Panc1 (cell line): ENCODE measurements around the gene DZIP1.

Experiments
- POLR2AphosphoS5 ChIP-seq: IDR thresholded peaks from 2 replicates; pipeline ENCODE4 v1.6.1; 2012; ENCODE audit warnings: mild to moderate bottlenecking, low read depth, low read length, moderate library complexity
- REST ChIP-seq, 2 experiments: IDR thresholded peaks; 2 replicates each; pipeline ENCODE4 v1.6.1; 2011 to 2012; ENCODE audit warnings: low read depth in 2 of 2, control low read depth in 1 of 2, low read length in 1 of 2, mild to moderate bottlenecking in 1 of 2, moderate library complexity in 1 of 2; ENCODE audit not compliant: insufficient read depth in 1 of 2
- SIN3A ChIP-seq: IDR thresholded peaks from 2 replicates; pipeline ENCODE4 v1.6.1; 2012; ENCODE audit warnings: low read depth, mild to moderate bottlenecking, low read length, moderate library complexity, borderline replicate concordance; ENCODE audit not compliant: insufficient read depth
- TCF7L2 ChIP-seq: IDR thresholded peaks from 2 replicates; pipeline ENCODE4 v1.6.1; 2011; ENCODE audit warnings: mild to moderate bottlenecking, low read depth, low read length, inconsistent platforms
- TF ChIP-seq, protein P1 (sequence below): fragments of 450-650 bp; IDR thresholded peaks from 2 replicates; pipeline ENCODE4 v1.5.1; 2017; ENCODE audit warnings: mild to moderate bottlenecking

- no peak for TF ChIP-seq TCF7L2
- TF ChIP-seq REST (IDR thresholded peaks at IDR 0.05; ENCODE audit: insufficient read depth in 1 of 2, low read depth in 2 of 2, low read length in 1 of 2) = no peak
- TF ChIP-seq, protein P1, sequence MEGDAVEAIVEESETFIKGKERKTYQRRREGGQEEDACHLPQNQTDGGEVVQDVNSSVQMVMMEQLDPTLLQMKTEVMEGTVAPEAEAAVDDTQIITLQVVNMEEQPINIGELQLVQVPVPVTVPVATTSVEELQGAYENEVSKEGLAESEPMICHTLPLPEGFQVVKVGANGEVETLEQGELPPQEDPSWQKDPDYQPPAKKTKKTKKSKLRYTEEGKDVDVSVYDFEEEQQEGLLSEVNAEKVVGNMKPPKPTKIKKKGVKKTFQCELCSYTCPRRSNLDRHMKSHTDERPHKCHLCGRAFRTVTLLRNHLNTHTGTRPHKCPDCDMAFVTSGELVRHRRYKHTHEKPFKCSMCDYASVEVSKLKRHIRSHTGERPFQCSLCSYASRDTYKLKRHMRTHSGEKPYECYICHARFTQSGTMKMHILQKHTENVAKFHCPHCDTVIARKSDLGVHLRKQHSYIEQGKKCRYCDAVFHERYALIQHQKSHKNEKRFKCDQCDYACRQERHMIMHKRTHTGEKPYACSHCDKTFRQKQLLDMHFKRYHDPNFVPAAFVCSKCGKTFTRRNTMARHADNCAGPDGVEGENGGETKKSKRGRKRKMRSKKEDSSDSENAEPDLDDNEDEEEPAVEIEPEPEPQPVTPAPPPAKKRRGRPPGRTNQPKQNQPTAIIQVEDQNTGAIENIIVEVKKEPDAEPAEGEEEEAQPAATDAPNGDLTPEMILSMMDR = no peak
- TF ChIP-seq POLR2AphosphoS5 = no peak
- no peak for TF ChIP-seq SIN3A
These were observed 51.0 kb downstream of the DZIP1 start for GRCh38 chr13:95593462-95593861.
